Muscle layer of duodenum (tissue), 2 donors: Measurements from ENCODE around the gene ZDHHC8.

Experiments
- H3K27ac ChIP-seq: one replicate; pipeline ENCODE4 v1.7.0; 2013; ENCODE audit warnings: mild to moderate bottlenecking, low read length
- H3K27me3 ChIP-seq: one replicate; pipeline ENCODE4 v1.7.0; 2013; ENCODE audit warnings: low read depth, mild to moderate bottlenecking, control low read depth, low read length
- H3K36me3 ChIP-seq, 2 donors: one replicate each; pipeline ENCODE4 v1.7.0; 2013; ENCODE audit warnings: low read length in 2 of 2, control low read depth in 1 of 2, mild to moderate bottlenecking in 1 of 2; ENCODE audit not compliant: insufficient read depth in 2 of 2, control insufficient read depth in 1 of 2
- H3K4me1 ChIP-seq, 2 donors: one replicate each; pipeline ENCODE4 v1.7.0; 2013; ENCODE audit warnings: low read length in 2 of 2, mild to moderate bottlenecking in 2 of 2, control low read depth in 1 of 2, moderate library complexity in 1 of 2; ENCODE audit not compliant: insufficient read depth in 2 of 2, control insufficient read depth in 1 of 2
- H3K4me3 ChIP-seq, 2 donors: one replicate each; pipeline ENCODE4 v1.7.0; 2013; ENCODE audit warnings: low read length in 2 of 2, low read depth in 1 of 2, mild to moderate bottlenecking in 1 of 2
- H3K9me3 ChIP-seq, 2 donors: one replicate each; pipeline ENCODE4 v1.7.0; 2013; ENCODE audit warnings: low read length in 2 of 2, control low read depth in 1 of 2, mild to moderate bottlenecking in 1 of 2; ENCODE audit not compliant: control insufficient read depth in 1 of 2
- donor health status: healthy.

Gene ZDHHC8

GRCh38 chr22:20175597-20175900, 43.9 kb downstream of the ZDHHC8 start:
- Histone ChIP-seq H3K9me3 (no peaks in the 10 kb centered on the region), H3K27ac (no peak overlapping the region), H3K4me3 (no peak overlapping the region), H3K36me3 (no peaks in the 10 kb centered on the region), H3K27me3 (no peaks in the 10 kb centered on the region), H3K4me1 (no peaks in the 10 kb centered on the region)

- Histone ChIP-seq H3K36me3 (no peaks in the 10 kb centered on the region), H3K9me3 (no peaks in the 10 kb centered on the region), H3K4me1 (no peaks in the 10 kb centered on the region), H3K27ac (no peak overlapping the region), H3K4me3 (no peak overlapping the region), H3K27me3 (no peaks in the 10 kb centered on the region)
Observed at GRCh38 chr22:20176421-20177085, 44.9 kb downstream of the ZDHHC8 start.

- Histone ChIP-seq H3K4me1 (no peaks in the 10 kb centered on the region), H3K4me3 (no peak overlapping the region), H3K27ac (no peak overlapping the region), H3K9me3 (no peaks in the 10 kb centered on the region), H3K36me3 (no peaks in the 10 kb centered on the region), H3K27me3 (no peaks in the 10 kb centered on the region)
Observed at GRCh38 chr22:20177217-20177911, 45.8 kb downstream of the ZDHHC8 start.

- no peaks in the 10 kb centered on the region for H3K4me1 ChIP-seq
- H3K36me3 ChIP-seq: no peaks in the 10 kb centered on the region
- H3K27me3 ChIP-seq: no peaks in the 10 kb centered on the region
- H3K27ac ChIP-seq: no peak overlapping the region
- H3K9me3 ChIP-seq: no peaks in the 10 kb centered on the region
- H3K4me3 ChIP-seq: no peak overlapping the region
Observed at GRCh38 chr22:20178075-20178914, 46.7 kb downstream of the ZDHHC8 start.

- no peaks in the 10 kb centered on the region for H3K4me1 ChIP-seq
- no peaks in the 10 kb centered on the region for H3K27me3 ChIP-seq
- H3K36me3 ChIP-seq: no peaks in the 10 kb centered on the region
- no peak overlapping the region for H3K4me3 ChIP-seq
- no peaks in the 10 kb centered on the region for H3K9me3 ChIP-seq
- no peak overlapping the region for H3K27ac ChIP-seq
Observed at GRCh38 chr22:20178915-20179227, 47.3 kb downstream of the ZDHHC8 start.

GRCh38 chr22:20179455-20180244, 48.0 kb downstream of the ZDHHC8 start:
- no peaks in the 10 kb centered on the region for H3K27me3 ChIP-seq
- H3K4me3 ChIP-seq: no peak overlapping the region
- H3K9me3 ChIP-seq: no peaks in the 10 kb centered on the region
- H3K4me1 ChIP-seq: no peaks in the 10 kb centered on the region
- H3K27ac ChIP-seq: no peak overlapping the region
- no peaks in the 10 kb centered on the region for H3K36me3 ChIP-seq

- Histone ChIP-seq H3K4me1 (no peaks in the 10 kb centered on the region), H3K4me3 (no peak overlapping the region), H3K36me3 (no peaks in the 10 kb centered on the region), H3K9me3 (no peaks in the 10 kb centered on the region), H3K27me3 (no peaks in the 10 kb centered on the region), H3K27ac (no peak overlapping the region)
Observed at GRCh38 chr22:20180245-20180630, 48.6 kb downstream of the ZDHHC8 start.

- Histone ChIP-seq H3K27me3 (no peaks in the 10 kb centered on the region), H3K27ac (no peak overlapping the region), H3K4me3 (no peak overlapping the region), H3K4me1 (no peaks in the 10 kb centered on the region), H3K9me3 (no peaks in the 10 kb centered on the region), H3K36me3 (no peaks in the 10 kb centered on the region)
Observed at GRCh38 chr22:20180640-20181039, 49.0 kb downstream of the ZDHHC8 start.

- H3K9me3 ChIP-seq: no peaks in the 10 kb centered on the region
- H3K4me1 ChIP-seq: no peaks in the 10 kb centered on the region
- no peak overlapping the region for H3K4me3 ChIP-seq
- no peak overlapping the region for H3K27ac ChIP-seq
- H3K27me3 ChIP-seq: no peaks in the 10 kb centered on the region
- no peaks in the 10 kb centered on the region for H3K36me3 ChIP-seq
Observed at GRCh38 chr22:20181194-20181883, 49.7 kb downstream of the ZDHHC8 start.

GRCh38 chr22:20181884-20182236, 50.3 kb downstream of the ZDHHC8 start:
- H3K4me1 ChIP-seq: no peaks in the 10 kb centered on the region
- no peak overlapping the region for H3K27ac ChIP-seq
- H3K36me3 ChIP-seq: no peaks in the 10 kb centered on the region

GRCh38 chr22:20182365-20182764, 50.8 kb downstream of the ZDHHC8 start:
- no peak overlapping the region for H3K27ac ChIP-seq
- no peaks in the 10 kb centered on the region for H3K36me3 ChIP-seq
- no peaks in the 10 kb centered on the region for H3K4me1 ChIP-seq
- H3K9me3 ChIP-seq: no peaks in the 10 kb centered on the region
- no peaks in the 10 kb centered on the region for H3K27me3 ChIP-seq
- H3K4me3 ChIP-seq: no peak overlapping the region

More at GRCh38 chr22:20181884-20182236, 50.3 kb downstream of the ZDHHC8 start:
- no peak overlapping the region for H3K4me3 ChIP-seq
- H3K27me3 ChIP-seq: no peaks in the 10 kb centered on the region
- no peaks in the 10 kb centered on the region for H3K9me3 ChIP-seq
